HG03060 (cell line): Measurements from ENCODE around the gene SPTBN2.
"Not testable (repeated sequence)": the region's sequence is repeated elsewhere in the genome, so short reads cannot be mapped to it uniquely, and the experiment has no call there.

Experiments used
- ATAC-seq: cut with Tn5 transposase; IDR thresholded peaks from one replicate; pipeline ENCODE4 v1.9.1; 2021; ENCODE audit warnings: low read depth, moderate number of reproducible peaks; ENCODE audit not compliant: unreplicated experiment

SPTBN2 gene

GRCh38 chr11:66646828-66647227 lies 82.2 kb downstream of the SPTBN2 start:
- no peak for ATAC-seq

- ATAC-seq = no peak
Observed at GRCh38 chr11:66643745-66644437, 85.1 kb downstream of the SPTBN2 start.

- ATAC-seq = no peak
Observed at GRCh38 chr11:66641834-66642233, 87.2 kb downstream of the SPTBN2 start.

GRCh38 chr11:66639814-66640340 lies 89.1 kb downstream of the SPTBN2 start:
- not testable (repeated sequence) for ATAC-seq

- ATAC-seq = no peak
Observed at GRCh38 chr11:66639066-66639813, 89.8 kb downstream of the SPTBN2 start.

GRCh38 chr11:66638177-66639065 lies 90.6 kb downstream of the SPTBN2 start, which contains the start of gene RBM4:
Gene RBM4, plus strand, starts transcription at chr11:66638703. Its CDS starts 1,009 bp downstream, at chr11:66639712.
- ATAC-seq = peak; percentile 89

- no peak for ATAC-seq
Observed at GRCh38 chr11:66637557-66638176, 91.3 kb downstream of the SPTBN2 start.

- ATAC-seq = no peak
Observed at GRCh38 chr11:66636411-66636810, 92.6 kb downstream of the SPTBN2 start.
